ENCODE results near the gene PTPN11. TPM values are rescaled to one million over a fixed set of nuclear protein-coding genes. Genes with fewer than 3 reads are reported as not detected.

PTPN11 gene
- total and polyA plus RNA-seq, 2 donors from 2014 or later, result 20.0 to 105 TPM

DNA sequence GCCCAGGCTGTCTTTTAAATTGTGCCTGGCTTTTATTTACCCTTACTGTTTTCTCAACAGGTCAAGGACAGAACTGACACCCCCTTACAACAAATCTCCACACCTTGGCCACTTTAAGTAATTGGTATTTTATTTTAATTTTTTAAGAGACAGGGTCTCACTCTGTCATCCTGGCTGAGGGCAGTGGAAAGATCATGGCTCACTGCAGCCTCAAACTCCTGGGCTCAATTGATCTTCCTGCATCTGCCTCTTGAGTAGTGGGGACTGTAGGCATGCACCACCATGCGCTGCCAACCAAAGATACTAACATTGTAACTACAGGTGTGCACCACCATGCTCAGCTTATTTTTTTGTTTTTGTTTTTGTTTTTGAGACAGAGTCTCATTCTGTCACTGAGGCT, 109.8 kb downstream of the PTPN11 start:
- Histone ChIP-seq H3K27ac (ENCODE audit: low read depth in 2 of 2, low read length in 2 of 2) (no peak overlapping the region), H3K4me3 (ENCODE audit: low read length in 3 of 3) (no peak overlapping the region), H3K36me3 (ENCODE audit: control insufficient read depth in 2 of 3, insufficient read depth in 3 of 3, low read length in 3 of 3) (no peaks in the 10 kb centered on the region), H3K27me3 (ENCODE audit: control insufficient read depth, insufficient read depth, low read length) (no peaks in the 10 kb centered on the region), H3K9me3 (ENCODE audit: control insufficient read depth in 2 of 3, insufficient read depth in 1 of 3, low read length in 3 of 3) (no peaks in the 10 kb centered on the region), H3K4me1 (ENCODE audit: control insufficient read depth in 2 of 3, insufficient read depth in 2 of 3, low read depth in 1 of 3, low read length in 3 of 3) (no peaks in the 10 kb centered on the region), H3K9ac (ENCODE audit: low read length in 3 of 3) (no peak overlapping the region)
- DNase-seq (no peak), FAIRE-seq (no peak)
- intact Hi-C loops (cut with DNase I), result no loop called here
- TF ChIP-seq, protein P1, sequence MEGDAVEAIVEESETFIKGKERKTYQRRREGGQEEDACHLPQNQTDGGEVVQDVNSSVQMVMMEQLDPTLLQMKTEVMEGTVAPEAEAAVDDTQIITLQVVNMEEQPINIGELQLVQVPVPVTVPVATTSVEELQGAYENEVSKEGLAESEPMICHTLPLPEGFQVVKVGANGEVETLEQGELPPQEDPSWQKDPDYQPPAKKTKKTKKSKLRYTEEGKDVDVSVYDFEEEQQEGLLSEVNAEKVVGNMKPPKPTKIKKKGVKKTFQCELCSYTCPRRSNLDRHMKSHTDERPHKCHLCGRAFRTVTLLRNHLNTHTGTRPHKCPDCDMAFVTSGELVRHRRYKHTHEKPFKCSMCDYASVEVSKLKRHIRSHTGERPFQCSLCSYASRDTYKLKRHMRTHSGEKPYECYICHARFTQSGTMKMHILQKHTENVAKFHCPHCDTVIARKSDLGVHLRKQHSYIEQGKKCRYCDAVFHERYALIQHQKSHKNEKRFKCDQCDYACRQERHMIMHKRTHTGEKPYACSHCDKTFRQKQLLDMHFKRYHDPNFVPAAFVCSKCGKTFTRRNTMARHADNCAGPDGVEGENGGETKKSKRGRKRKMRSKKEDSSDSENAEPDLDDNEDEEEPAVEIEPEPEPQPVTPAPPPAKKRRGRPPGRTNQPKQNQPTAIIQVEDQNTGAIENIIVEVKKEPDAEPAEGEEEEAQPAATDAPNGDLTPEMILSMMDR (IDR thresholded peaks at IDR 0.05; ENCODE audit: borderline replicate concordance, extremely low read depth, insufficient read depth), result no peak

DNA sequence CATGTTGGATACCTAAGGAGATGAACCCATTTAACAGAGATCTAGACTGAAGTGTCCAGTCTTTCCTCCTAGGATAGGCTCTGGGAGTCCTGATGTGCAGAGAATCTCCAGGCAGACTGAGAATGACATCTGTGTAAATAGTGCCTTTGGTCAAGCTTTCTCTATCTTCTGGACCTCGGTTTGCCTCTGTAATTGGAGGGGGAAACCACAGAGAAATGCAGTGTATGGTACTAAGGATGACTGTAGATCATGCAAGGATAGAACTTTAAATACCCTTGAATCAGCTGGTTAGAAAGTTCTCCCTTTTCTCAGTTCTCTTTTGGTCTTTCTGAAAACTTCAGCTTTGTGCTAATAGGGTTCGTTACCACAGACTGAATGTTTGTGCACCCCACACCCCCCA, 112.2 kb downstream of the PTPN11 start:
- intact Hi-C loops (cut with DNase I), result no loop called here
- no peak overlapping the region for H3K27ac ChIP-seq (ENCODE audit: low read depth in 2 of 2, low read length in 2 of 2)

DNA sequence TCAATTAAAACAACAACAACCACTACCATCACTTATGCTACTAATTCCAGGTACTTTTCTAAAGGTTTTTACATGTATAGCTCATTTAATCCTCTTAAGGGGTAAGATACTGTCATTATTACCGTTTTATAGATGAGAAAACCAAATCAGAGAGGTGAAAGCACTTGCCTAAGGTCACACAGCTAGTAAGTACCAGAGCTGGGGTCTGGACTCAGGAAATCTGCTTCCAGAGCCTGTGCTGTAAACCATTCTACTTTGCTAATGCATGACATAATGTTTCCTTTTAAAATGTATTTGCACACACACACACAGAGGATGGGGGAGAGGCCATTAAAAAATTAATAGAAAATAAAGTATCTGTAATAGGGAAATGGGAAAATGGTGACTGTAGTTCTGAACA, 113.4 kb downstream of the PTPN11 start:
- Histone ChIP-seq H3K4me1 (ENCODE audit: control insufficient read depth in 2 of 3, insufficient read depth in 2 of 3, low read depth in 1 of 3, low read length in 3 of 3) (no peaks in the 10 kb centered on the region), H3K27me3 (ENCODE audit: control insufficient read depth, insufficient read depth, low read length) (no peaks in the 10 kb centered on the region), H3K27ac (ENCODE audit: low read depth in 2 of 2, low read length in 2 of 2) (no peak overlapping the region), H3K36me3 (ENCODE audit: control insufficient read depth in 2 of 3, insufficient read depth in 3 of 3, low read length in 3 of 3) (no peaks in the 10 kb centered on the region), H3K9ac (ENCODE audit: low read length in 3 of 3) (no peak overlapping the region), H3K4me3 (ENCODE audit: low read length in 3 of 3) (no peak overlapping the region), H3K9me3 (ENCODE audit: control insufficient read depth in 2 of 3, insufficient read depth in 1 of 3, low read length in 3 of 3) (no peaks in the 10 kb centered on the region)
- intact Hi-C loops (cut with DNase I), result no loop called here
- no peak for FAIRE-seq
- no peak for DNase-seq
- TF ChIP-seq, protein P1 (IDR thresholded peaks at IDR 0.05; ENCODE audit: borderline replicate concordance, extremely low read depth, insufficient read depth), result no peak

More for the DNA sequence above, 112.2 kb downstream of the PTPN11 start:
- FAIRE-seq (no peak), DNase-seq (no peak)
- Histone ChIP-seq H3K36me3 (ENCODE audit: control insufficient read depth in 2 of 3, insufficient read depth in 3 of 3, low read length in 3 of 3) (no peaks in the 10 kb centered on the region), H3K9ac (ENCODE audit: low read length in 3 of 3) (no peak overlapping the region), H3K4me3 (ENCODE audit: low read length in 3 of 3) (no peak overlapping the region), H3K4me1 (ENCODE audit: control insufficient read depth in 2 of 3, insufficient read depth in 2 of 3, low read depth in 1 of 3, low read length in 3 of 3) (no peaks in the 10 kb centered on the region), H3K9me3 (ENCODE audit: control insufficient read depth in 2 of 3, insufficient read depth in 1 of 3, low read length in 3 of 3) (no peaks in the 10 kb centered on the region), H3K27me3 (ENCODE audit: control insufficient read depth, insufficient read depth, low read length) (no peaks in the 10 kb centered on the region)
- TF ChIP-seq, protein P1 (IDR thresholded peaks at IDR 0.05; ENCODE audit: borderline replicate concordance, extremely low read depth, insufficient read depth), result no peak

DNA sequence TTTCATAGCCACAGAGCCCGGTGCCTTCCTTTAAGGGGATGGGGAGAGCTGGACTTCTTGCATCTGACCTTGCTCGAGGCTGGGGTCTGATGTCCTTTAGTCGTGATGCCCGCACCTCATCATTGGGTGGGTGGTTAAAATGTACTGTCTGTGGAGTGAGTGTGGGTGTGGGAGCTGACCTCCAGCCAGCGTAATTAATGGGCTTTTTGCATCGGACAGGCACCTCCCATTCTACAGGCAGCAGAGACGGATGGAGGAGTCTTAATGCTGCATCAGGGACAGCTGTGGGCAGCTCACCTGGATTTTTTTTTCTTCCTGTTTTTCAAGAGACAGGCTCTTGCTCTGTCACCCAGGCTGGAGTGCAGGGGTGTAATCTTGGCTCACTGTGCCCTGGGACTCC, 114.8 kb downstream of the PTPN11 start:
- H3K9me3 ChIP-seq (ENCODE audit: control insufficient read depth in 2 of 3, insufficient read depth in 1 of 3, low read length in 3 of 3), result no peaks in the 10 kb centered on the region
- H3K27me3 ChIP-seq (ENCODE audit: control insufficient read depth, insufficient read depth, low read length), result no peaks in the 10 kb centered on the region
- FAIRE-seq (no peak), DNase-seq (no peak)
- H3K4me1 ChIP-seq (ENCODE audit: control insufficient read depth in 2 of 3, insufficient read depth in 2 of 3, low read depth in 1 of 3, low read length in 3 of 3), result no peaks in the 10 kb centered on the region
- no peaks in the 10 kb centered on the region for H3K36me3 ChIP-seq (ENCODE audit: control insufficient read depth in 2 of 3, insufficient read depth in 3 of 3, low read length in 3 of 3)
- no peak overlapping the region for H3K9ac ChIP-seq (ENCODE audit: low read length in 3 of 3)
- intact Hi-C loops (cut with DNase I), result no loop called here
- TF ChIP-seq, protein P1 (IDR thresholded peaks at IDR 0.05; ENCODE audit: borderline replicate concordance, extremely low read depth, insufficient read depth), result no peak
- no peak overlapping the region for H3K27ac ChIP-seq (ENCODE audit: low read depth in 2 of 2, low read length in 2 of 2)
- H3K4me3 ChIP-seq (ENCODE audit: low read length in 3 of 3), result no peak overlapping the region

All from kidney (tissue), 14 donors.